ENCODE measurements around the gene ABCC1.
"Not testable (repeated sequence)": the region's sequence is repeated elsewhere in the genome, so short reads cannot be mapped to it uniquely, and the experiment has no call there.

ABCC1 gene

GRCh38 chr16:16148000-16148599 lies 198.7 kb downstream of the ABCC1 start:
- Histone ChIP-seq H3K4me1 (ENCODE audit: control insufficient read depth, insufficient read depth, low read length) (peaks cover 13% of the 10 kb centered on the region), H3K36me3 (ENCODE audit: control insufficient read depth, insufficient read depth, low read length, severe bottlenecking) (peaks cover 17% of the 10 kb centered on the region)
- H3K9me3 ChIP-seq (ENCODE audit: control insufficient read depth, low read length); H3K4me3 ChIP-seq (ENCODE audit: low read length); H3K9ac ChIP-seq (ENCODE audit: low read length); H3K27me3 ChIP-seq (replicated peaks; ENCODE audit: control insufficient read depth, insufficient read depth, low read length); DNase-seq (ENCODE audit: low read depth): not testable (repeated sequence)

- Histone ChIP-seq H3K4me1 (ENCODE audit: control insufficient read depth, insufficient read depth, low read length) (peaks cover 13% of the 10 kb centered on the region), H3K4me3 (ENCODE audit: low read length) (no peak overlapping the region)
- DNase-seq (ENCODE audit: low read depth), result peak; percentile 24
Measured at GRCh38 chr16:16148755-16149154, 199.3 kb downstream of the ABCC1 start.

GRCh38 chr16:16149710-16150116 lies 200.3 kb downstream of the ABCC1 start:
- Histone ChIP-seq H3K4me3 (ENCODE audit: low read length) (no peak overlapping the region), H3K27me3 (replicated peaks; ENCODE audit: control insufficient read depth, insufficient read depth, low read length) (no peaks in the 10 kb centered on the region), H3K9ac (ENCODE audit: low read length) (no peak overlapping the region), H3K4me1 (ENCODE audit: control insufficient read depth, insufficient read depth, low read length) (peaks cover 13% of the 10 kb centered on the region), H3K36me3 (ENCODE audit: control insufficient read depth, insufficient read depth, low read length, severe bottlenecking) (peaks cover 9% of the 10 kb centered on the region), H3K9me3 (ENCODE audit: control insufficient read depth, low read length) (no peaks in the 10 kb centered on the region)
- no peak for DNase-seq (ENCODE audit: low read depth)

More at GRCh38 chr16:16148755-16149154, 199.3 kb downstream of the ABCC1 start:
- Histone ChIP-seq H3K27me3 (replicated peaks; ENCODE audit: control insufficient read depth, insufficient read depth, low read length) (no peaks in the 10 kb centered on the region), H3K9ac (ENCODE audit: low read length) (no peak overlapping the region), H3K9me3 (ENCODE audit: control insufficient read depth, low read length) (no peaks in the 10 kb centered on the region), H3K36me3 (ENCODE audit: control insufficient read depth, insufficient read depth, low read length, severe bottlenecking) (peaks cover 14% of the 10 kb centered on the region)

- Histone ChIP-seq H3K27me3 (replicated peaks; ENCODE audit: control insufficient read depth, insufficient read depth, low read length) (no peaks in the 10 kb centered on the region), H3K4me1 (ENCODE audit: control insufficient read depth, insufficient read depth, low read length) (peaks cover 13% of the 10 kb centered on the region), H3K9ac (ENCODE audit: low read length) (no peak overlapping the region), H3K4me3 (ENCODE audit: low read length) (no peak overlapping the region), H3K36me3 (ENCODE audit: control insufficient read depth, insufficient read depth, low read length, severe bottlenecking) (peaks cover 9% of the 10 kb centered on the region), H3K9me3 (ENCODE audit: control insufficient read depth, low read length) (no peaks in the 10 kb centered on the region)
- peak; percentile 29 for DNase-seq (ENCODE audit: low read depth)
Measured at GRCh38 chr16:16150117-16150877, 200.9 kb downstream of the ABCC1 start.

GRCh38 chr16:16150878-16151152 lies 201.4 kb downstream of the ABCC1 start:
- Histone ChIP-seq H3K36me3 (ENCODE audit: control insufficient read depth, insufficient read depth, low read length, severe bottlenecking) (peaks cover 7% of the 10 kb centered on the region), H3K9me3 (ENCODE audit: control insufficient read depth, low read length) (no peaks in the 10 kb centered on the region), H3K4me3 (ENCODE audit: low read length) (no peak overlapping the region), H3K4me1 (ENCODE audit: control insufficient read depth, insufficient read depth, low read length) (peaks cover 13% of the 10 kb centered on the region), H3K9ac (ENCODE audit: low read length) (no peak overlapping the region), H3K27me3 (replicated peaks; ENCODE audit: control insufficient read depth, insufficient read depth, low read length) (no peaks in the 10 kb centered on the region)
- no peak for DNase-seq (ENCODE audit: low read depth)

- no peak for DNase-seq (ENCODE audit: low read depth)
- peaks cover 13% of the 10 kb centered on the region for H3K4me1 ChIP-seq (ENCODE audit: control insufficient read depth, insufficient read depth, low read length)
- no peak overlapping the region for H3K4me3 ChIP-seq (ENCODE audit: low read length)
- no peaks in the 10 kb centered on the region for H3K9me3 ChIP-seq (ENCODE audit: control insufficient read depth, low read length)
- peaks cover 4% of the 10 kb centered on the region for H3K36me3 ChIP-seq (ENCODE audit: control insufficient read depth, insufficient read depth, low read length, severe bottlenecking)
- no peaks in the 10 kb centered on the region for H3K27me3 ChIP-seq (replicated peaks; ENCODE audit: control insufficient read depth, insufficient read depth, low read length)
- H3K9ac ChIP-seq (ENCODE audit: low read length), result no peak overlapping the region
Measured at GRCh38 chr16:16151315-16151714, 201.9 kb downstream of the ABCC1 start.

- not testable (repeated sequence) for DNase-seq (ENCODE audit: low read depth); H3K36me3 ChIP-seq (ENCODE audit: control insufficient read depth, insufficient read depth, low read length, severe bottlenecking); H3K27me3 ChIP-seq (replicated peaks; ENCODE audit: control insufficient read depth, insufficient read depth, low read length); H3K9ac ChIP-seq (ENCODE audit: low read length); H3K4me3 ChIP-seq (ENCODE audit: low read length); H3K9me3 ChIP-seq (ENCODE audit: control insufficient read depth, low read length)
- H3K4me1 ChIP-seq (ENCODE audit: control insufficient read depth, insufficient read depth, low read length), result peaks cover 13% of the 10 kb centered on the region
Measured at GRCh38 chr16:16153000-16153399, 203.6 kb downstream of the ABCC1 start.

- DNase-seq (ENCODE audit: low read depth), result no peak
- no peaks in the 10 kb centered on the region for H3K36me3 ChIP-seq (ENCODE audit: control insufficient read depth, insufficient read depth, low read length, severe bottlenecking)
- no peaks in the 10 kb centered on the region for H3K27me3 ChIP-seq (replicated peaks; ENCODE audit: control insufficient read depth, insufficient read depth, low read length)
- H3K9me3 ChIP-seq (ENCODE audit: control insufficient read depth, low read length), result peaks cover 14% of the 10 kb centered on the region
- no peak overlapping the region for H3K4me3 ChIP-seq (ENCODE audit: low read length)
- peaks cover 13% of the 10 kb centered on the region for H3K4me1 ChIP-seq (ENCODE audit: control insufficient read depth, insufficient read depth, low read length)
- no peak overlapping the region for H3K9ac ChIP-seq (ENCODE audit: low read length)
Measured at GRCh38 chr16:16154281-16154951, 205.0 kb downstream of the ABCC1 start.

- peaks cover 15% of the 10 kb centered on the region for H3K9me3 ChIP-seq (ENCODE audit: control insufficient read depth, low read length)
- no peak overlapping the region for H3K4me3 ChIP-seq (ENCODE audit: low read length)
Measured at GRCh38 chr16:16155234-16155633, 205.8 kb downstream of the ABCC1 start.

GRCh38 chr16:16157166-16157565 lies 207.8 kb downstream of the ABCC1 start:
- H3K4me1 ChIP-seq (ENCODE audit: control insufficient read depth, insufficient read depth, low read length), result no peaks in the 10 kb centered on the region
- H3K9ac ChIP-seq (ENCODE audit: low read length), result no peak overlapping the region
- peaks cover 15% of the 10 kb centered on the region for H3K9me3 ChIP-seq (ENCODE audit: control insufficient read depth, low read length)
- H3K27me3 ChIP-seq (replicated peaks; ENCODE audit: control insufficient read depth, insufficient read depth, low read length), result peaks cover 7% of the 10 kb centered on the region
- no peak overlapping the region for H3K4me3 ChIP-seq (ENCODE audit: low read length)
- no peak for DNase-seq (ENCODE audit: low read depth)
- H3K36me3 ChIP-seq (ENCODE audit: control insufficient read depth, insufficient read depth, low read length, severe bottlenecking), result no peaks in the 10 kb centered on the region

More at GRCh38 chr16:16155234-16155633, 205.8 kb downstream of the ABCC1 start:
- Histone ChIP-seq H3K36me3 (ENCODE audit: control insufficient read depth, insufficient read depth, low read length, severe bottlenecking) (no peaks in the 10 kb centered on the region), H3K27me3 (replicated peaks; ENCODE audit: control insufficient read depth, insufficient read depth, low read length) (no peaks in the 10 kb centered on the region), H3K4me1 (ENCODE audit: control insufficient read depth, insufficient read depth, low read length) (peaks cover 6% of the 10 kb centered on the region), H3K9ac (ENCODE audit: low read length) (no peak overlapping the region)
- DNase-seq (ENCODE audit: low read depth), result no peak

GRCh38 chr16:16158082-16158658 lies 208.8 kb downstream of the ABCC1 start:
- Histone ChIP-seq H3K4me3 (ENCODE audit: low read length) (no peak overlapping the region), H3K27me3 (replicated peaks; ENCODE audit: control insufficient read depth, insufficient read depth, low read length) (peaks cover 17% of the 10 kb centered on the region), H3K36me3 (ENCODE audit: control insufficient read depth, insufficient read depth, low read length, severe bottlenecking) (no peaks in the 10 kb centered on the region), H3K4me1 (ENCODE audit: control insufficient read depth, insufficient read depth, low read length) (no peaks in the 10 kb centered on the region), H3K9ac (ENCODE audit: low read length) (no peak overlapping the region), H3K9me3 (ENCODE audit: control insufficient read depth, low read length) (peaks cover 15% of the 10 kb centered on the region)
- no peak for DNase-seq (ENCODE audit: low read depth)
